ENCODE data around the gene WDR6. TPM values are rescaled to one million over a fixed set of nuclear protein-coding genes. Genes with fewer than 3 reads are reported as not detected.

WDR6 gene
- total and polyA plus RNA-seq, 2 experiments from 2014 or later, result 76.5 to 156 TPM

DNA sequence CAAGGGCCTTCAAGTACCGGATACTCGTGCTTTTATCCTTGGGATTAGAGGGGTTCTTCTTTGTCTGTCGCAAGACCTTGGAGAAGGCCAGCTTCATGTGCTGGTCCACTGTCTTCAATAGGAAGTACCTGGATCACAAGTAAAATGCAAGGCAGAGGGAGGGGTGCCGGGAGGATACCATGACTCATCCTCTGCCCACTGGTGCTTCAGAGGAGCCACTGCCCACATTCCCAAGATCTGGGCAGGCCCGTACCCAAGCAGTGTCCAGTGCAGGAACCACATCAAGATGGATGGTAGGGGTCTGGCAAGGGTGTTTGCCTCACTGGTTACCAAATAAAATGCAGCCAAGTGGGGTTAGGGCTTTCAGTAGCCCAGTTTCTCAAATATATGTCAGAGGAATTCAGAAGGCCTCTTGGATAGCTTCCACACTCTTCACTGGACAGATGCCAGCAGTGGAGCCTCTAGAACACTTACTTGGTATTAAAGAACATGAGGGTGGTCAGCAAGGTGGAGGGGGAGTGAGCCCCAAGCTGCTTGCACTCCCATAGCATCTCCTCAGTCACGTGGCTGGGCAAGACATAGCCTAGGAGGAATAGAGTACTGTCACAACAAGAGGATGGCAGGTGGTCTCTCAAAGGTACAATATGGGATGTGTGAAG, 25.6 kb downstream of the WDR6 start (continued):
- TF ChIP-seq, protein P1, sequence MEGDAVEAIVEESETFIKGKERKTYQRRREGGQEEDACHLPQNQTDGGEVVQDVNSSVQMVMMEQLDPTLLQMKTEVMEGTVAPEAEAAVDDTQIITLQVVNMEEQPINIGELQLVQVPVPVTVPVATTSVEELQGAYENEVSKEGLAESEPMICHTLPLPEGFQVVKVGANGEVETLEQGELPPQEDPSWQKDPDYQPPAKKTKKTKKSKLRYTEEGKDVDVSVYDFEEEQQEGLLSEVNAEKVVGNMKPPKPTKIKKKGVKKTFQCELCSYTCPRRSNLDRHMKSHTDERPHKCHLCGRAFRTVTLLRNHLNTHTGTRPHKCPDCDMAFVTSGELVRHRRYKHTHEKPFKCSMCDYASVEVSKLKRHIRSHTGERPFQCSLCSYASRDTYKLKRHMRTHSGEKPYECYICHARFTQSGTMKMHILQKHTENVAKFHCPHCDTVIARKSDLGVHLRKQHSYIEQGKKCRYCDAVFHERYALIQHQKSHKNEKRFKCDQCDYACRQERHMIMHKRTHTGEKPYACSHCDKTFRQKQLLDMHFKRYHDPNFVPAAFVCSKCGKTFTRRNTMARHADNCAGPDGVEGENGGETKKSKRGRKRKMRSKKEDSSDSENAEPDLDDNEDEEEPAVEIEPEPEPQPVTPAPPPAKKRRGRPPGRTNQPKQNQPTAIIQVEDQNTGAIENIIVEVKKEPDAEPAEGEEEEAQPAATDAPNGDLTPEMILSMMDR (conservative IDR thresholded peaks at IDR 0.05; ENCODE audit: low read depth in 2 of 2), result no peak
- no peak for TF ChIP-seq EZH2phosphoT487 (IDR thresholded peaks at IDR 0.05; ENCODE audit: unreplicated experiment)
- no peak for TF ChIP-seq EZH2 (IDR thresholded peaks at IDR 0.05; ENCODE audit: low read depth, unreplicated experiment)
- TF ChIP-seq STAT1 (IDR thresholded peaks at IDR 0.05; ENCODE audit: unreplicated experiment), result no peak
- TF ChIP-seq ZNF331 (CRISPR knock-in tag; IDR thresholded peaks at IDR 0.05; ENCODE audit: low read depth), result no peak

DNA sequence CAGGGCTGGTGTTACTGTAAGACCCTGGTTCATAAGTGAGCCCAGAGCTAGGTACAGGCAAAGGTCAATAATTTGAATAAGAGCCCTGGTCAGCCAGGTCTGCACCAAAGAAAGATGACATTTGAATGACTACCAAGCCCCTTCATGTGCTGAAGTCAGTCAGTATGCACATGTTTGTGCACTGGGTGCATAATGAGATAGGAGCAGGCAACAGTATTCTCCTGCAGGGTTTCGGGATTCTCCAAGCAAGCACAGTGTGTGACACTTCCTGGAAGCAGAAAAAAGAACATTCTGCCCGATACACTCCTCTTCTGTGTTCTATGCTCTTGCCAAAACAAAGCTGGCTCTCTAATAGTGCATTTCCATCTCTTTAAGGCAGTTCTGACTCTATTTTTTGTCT, 27.5 kb downstream of the WDR6 start:
- H3K36me3 ChIP-seq (ENCODE audit: insufficient read depth), result peaks cover 39% of the 10 kb centered on the region
- H3K4me3 Mint-ChIP-seq, result no peak overlapping the region
- no peak overlapping the region for H3K27ac ChIP-seq (ENCODE audit: low read depth)
- peaks cover 48% of the 10 kb centered on the region for H3F3A ChIP-seq (replicated peaks; ENCODE audit: low read depth)
- no peak overlapping the region for H3K27ac Mint-ChIP-seq
- ATAC-seq (no peak), DNase-seq (ENCODE audit: low spot score) (no peak)
- H3K27me3 Mint-ChIP-seq (ENCODE audit: insufficient read depth, low read depth, poor library complexity), result peaks cover 3% of the 10 kb centered on the region
- no peak overlapping the region for H2AFZ ChIP-seq
- H3K4me1 ChIP-seq (ENCODE audit: insufficient read depth), result no peaks in the 10 kb centered on the region
- peaks cover 56% of the 10 kb centered on the region for H3K36me3 Mint-ChIP-seq (ENCODE audit: low read depth)
- H3K4me3 ChIP-seq, result no peak overlapping the region
- H3K9me3 Mint-ChIP-seq, result no peaks in the 10 kb centered on the region
- H3K79me2 ChIP-seq (replicated peaks; ENCODE audit: insufficient read depth), result no peaks in the 10 kb centered on the region; the same call in 1 of the 2 replicates
- H4K20me1 ChIP-seq (replicated peaks; ENCODE audit: insufficient read depth), result peaks cover 12% of the 10 kb centered on the region
- no peak overlapping the region for H3K4me2 ChIP-seq
- no peaks in the 10 kb centered on the region for H3K27me3 ChIP-seq (ENCODE audit: insufficient read depth)
- H3K4me1 Mint-ChIP-seq, result no peaks in the 10 kb centered on the region
- no peaks in the 10 kb centered on the region for H3K9me2 ChIP-seq (ENCODE audit: insufficient read depth)
- no peak for TF ChIP-seq EZH2phosphoT487 (IDR thresholded peaks at IDR 0.05; ENCODE audit: unreplicated experiment)
- TF ChIP-seq, protein P2, sequence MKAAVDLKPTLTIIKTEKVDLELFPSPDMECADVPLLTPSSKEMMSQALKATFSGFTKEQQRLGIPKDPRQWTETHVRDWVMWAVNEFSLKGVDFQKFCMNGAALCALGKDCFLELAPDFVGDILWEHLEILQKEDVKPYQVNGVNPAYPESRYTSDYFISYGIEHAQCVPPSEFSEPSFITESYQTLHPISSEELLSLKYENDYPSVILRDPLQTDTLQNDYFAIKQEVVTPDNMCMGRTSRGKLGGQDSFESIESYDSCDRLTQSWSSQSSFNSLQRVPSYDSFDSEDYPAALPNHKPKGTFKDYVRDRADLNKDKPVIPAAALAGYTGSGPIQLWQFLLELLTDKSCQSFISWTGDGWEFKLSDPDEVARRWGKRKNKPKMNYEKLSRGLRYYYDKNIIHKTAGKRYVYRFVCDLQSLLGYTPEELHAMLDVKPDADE (IDR thresholded peaks at IDR 0.05), result no peak
- TF ChIP-seq POLR2AphosphoS5 (IDR thresholded peaks at IDR 0.05; ENCODE audit: low read depth), result no peak
- no peak for TF ChIP-seq JUNB (IDR thresholded peaks at IDR 0.05; ENCODE audit: unreplicated experiment)
- TF ChIP-seq STAT1 (IDR thresholded peaks at IDR 0.05; ENCODE audit: unreplicated experiment), result no peak
- no peak for TF ChIP-seq NANOG (IDR thresholded peaks at IDR 0.05; ENCODE audit: borderline replicate concordance)
- TF ChIP-seq ZNF331 (CRISPR knock-in tag; IDR thresholded peaks at IDR 0.05; ENCODE audit: low read depth), result no peak
- TF ChIP-seq, protein P3, sequence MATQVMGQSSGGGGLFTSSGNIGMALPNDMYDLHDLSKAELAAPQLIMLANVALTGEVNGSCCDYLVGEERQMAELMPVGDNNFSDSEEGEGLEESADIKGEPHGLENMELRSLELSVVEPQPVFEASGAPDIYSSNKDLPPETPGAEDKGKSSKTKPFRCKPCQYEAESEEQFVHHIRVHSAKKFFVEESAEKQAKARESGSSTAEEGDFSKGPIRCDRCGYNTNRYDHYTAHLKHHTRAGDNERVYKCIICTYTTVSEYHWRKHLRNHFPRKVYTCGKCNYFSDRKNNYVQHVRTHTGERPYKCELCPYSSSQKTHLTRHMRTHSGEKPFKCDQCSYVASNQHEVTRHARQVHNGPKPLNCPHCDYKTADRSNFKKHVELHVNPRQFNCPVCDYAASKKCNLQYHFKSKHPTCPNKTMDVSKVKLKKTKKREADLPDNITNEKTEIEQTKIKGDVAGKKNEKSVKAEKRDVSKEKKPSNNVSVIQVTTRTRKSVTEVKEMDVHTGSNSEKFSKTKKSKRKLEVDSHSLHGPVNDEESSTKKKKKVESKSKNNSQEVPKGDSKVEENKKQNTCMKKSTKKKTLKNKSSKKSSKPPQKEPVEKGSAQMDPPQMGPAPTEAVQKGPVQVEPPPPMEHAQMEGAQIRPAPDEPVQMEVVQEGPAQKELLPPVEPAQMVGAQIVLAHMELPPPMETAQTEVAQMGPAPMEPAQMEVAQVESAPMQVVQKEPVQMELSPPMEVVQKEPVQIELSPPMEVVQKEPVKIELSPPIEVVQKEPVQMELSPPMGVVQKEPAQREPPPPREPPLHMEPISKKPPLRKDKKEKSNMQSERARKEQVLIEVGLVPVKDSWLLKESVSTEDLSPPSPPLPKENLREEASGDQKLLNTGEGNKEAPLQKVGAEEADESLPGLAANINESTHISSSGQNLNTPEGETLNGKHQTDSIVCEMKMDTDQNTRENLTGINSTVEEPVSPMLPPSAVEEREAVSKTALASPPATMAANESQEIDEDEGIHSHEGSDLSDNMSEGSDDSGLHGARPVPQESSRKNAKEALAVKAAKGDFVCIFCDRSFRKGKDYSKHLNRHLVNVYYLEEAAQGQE (IDR thresholded peaks at IDR 0.05; ENCODE audit: unreplicated experiment), result no peak
- TF ChIP-seq, protein P1 (conservative IDR thresholded peaks at IDR 0.05; ENCODE audit: low read depth in 2 of 2), result no peak
- TF ChIP-seq CREB1 (CRISPR knock-in tag; IDR thresholded peaks at IDR 0.05; ENCODE audit: low read depth), result no peak
- TF ChIP-seq EZH2 (IDR thresholded peaks at IDR 0.05; ENCODE audit: low read depth, unreplicated experiment), result no peak
- no peak for TF ChIP-seq ZNF114 (CRISPR knock-in tag; IDR thresholded peaks at IDR 0.05)
